ENCODE measurements around the gene DDTL.

DNA sequence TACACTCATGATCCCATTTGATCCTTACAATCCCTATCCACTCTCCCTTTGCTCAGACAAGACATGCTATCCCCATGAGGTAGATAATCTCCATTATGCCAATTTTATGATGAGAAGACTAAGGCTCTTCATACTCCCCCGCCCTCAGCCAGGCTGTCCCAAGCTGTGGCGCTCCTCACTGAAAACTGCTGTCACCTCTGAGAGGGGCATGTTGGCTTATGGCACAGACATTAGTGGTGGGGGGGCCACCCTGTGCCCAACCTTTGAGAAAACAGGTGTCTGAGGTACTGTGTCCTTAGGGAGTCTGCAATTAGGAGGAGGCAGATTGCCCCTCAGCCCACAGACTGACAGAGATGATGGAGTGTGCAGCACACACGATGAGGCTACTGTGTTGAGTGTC, 2.4 kb downstream of the DDTL start:
- TF ChIP-seq POLR2A (IDR thresholded peaks at IDR 0.05; ENCODE audit: extremely low read depth, insufficient read length) (no peak), CTCF (IDR thresholded peaks at IDR 0.05; ENCODE audit: low read depth, low read length) (no peak), MYC (IDR thresholded peaks at IDR 0.05; ENCODE audit: low read depth, low read length) (no peak)

Measured in NB4 (cell line).